ENCODE data around the gene UBE2L5.
"Not testable (repeated sequence)": the region's sequence is repeated elsewhere in the genome, so short reads cannot be mapped to it uniquely, and the experiment has no call there.

The UBE2L5 gene

DNA sequence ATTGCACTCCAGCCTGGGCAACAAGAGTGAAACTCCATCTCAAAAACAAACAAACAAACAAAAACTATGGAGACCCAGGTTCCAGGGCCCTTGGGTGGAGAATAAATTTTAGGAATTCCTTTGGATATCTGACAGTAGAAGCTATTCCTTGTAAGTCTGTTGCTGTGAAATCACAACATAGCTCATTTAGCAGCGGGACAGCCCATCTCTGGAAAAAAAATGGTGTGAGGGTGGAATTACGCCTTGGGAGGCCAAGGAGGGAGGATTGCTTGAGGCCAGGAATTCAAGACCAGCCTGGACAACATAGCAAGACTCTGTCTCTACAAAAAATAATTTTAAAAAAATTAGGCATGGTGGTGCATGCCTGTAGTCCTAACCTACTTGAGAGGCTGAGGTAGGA, 27.8 kb downstream of the UBE2L5 start:
- H3K4me3 ChIP-seq (ENCODE audit: low read depth, low read length), result no peak overlapping the region
- DNase-seq (ENCODE audit: low read depth), result no peak
- TF ChIP-seq, protein P1, sequence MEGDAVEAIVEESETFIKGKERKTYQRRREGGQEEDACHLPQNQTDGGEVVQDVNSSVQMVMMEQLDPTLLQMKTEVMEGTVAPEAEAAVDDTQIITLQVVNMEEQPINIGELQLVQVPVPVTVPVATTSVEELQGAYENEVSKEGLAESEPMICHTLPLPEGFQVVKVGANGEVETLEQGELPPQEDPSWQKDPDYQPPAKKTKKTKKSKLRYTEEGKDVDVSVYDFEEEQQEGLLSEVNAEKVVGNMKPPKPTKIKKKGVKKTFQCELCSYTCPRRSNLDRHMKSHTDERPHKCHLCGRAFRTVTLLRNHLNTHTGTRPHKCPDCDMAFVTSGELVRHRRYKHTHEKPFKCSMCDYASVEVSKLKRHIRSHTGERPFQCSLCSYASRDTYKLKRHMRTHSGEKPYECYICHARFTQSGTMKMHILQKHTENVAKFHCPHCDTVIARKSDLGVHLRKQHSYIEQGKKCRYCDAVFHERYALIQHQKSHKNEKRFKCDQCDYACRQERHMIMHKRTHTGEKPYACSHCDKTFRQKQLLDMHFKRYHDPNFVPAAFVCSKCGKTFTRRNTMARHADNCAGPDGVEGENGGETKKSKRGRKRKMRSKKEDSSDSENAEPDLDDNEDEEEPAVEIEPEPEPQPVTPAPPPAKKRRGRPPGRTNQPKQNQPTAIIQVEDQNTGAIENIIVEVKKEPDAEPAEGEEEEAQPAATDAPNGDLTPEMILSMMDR (conservative IDR thresholded peaks at IDR 0.05; ENCODE audit: low read depth, low read length), result no peak

DNA sequence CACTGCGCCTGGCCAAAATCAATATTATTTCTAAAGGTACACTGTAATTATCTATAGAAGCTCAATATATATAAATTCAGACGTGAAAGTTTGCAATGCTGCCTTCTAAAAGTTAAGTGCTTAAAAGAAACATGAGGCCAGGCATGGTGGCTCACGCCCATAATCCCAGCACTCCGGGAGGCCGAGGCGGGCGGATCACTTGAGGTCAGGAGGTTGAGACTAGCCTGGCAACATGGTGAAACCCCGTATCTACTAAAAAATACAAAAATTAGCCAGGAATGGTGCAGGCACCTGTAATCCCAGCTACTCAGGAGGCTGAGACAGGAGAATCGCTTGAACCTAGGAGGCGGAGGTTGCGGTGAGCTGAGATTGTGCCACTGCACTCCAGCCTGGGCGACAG, 29.2 kb downstream of the UBE2L5 start:
- not testable (repeated sequence) for DNase-seq (ENCODE audit: low read depth); H3K4me3 ChIP-seq (ENCODE audit: low read depth, low read length)

DNA sequence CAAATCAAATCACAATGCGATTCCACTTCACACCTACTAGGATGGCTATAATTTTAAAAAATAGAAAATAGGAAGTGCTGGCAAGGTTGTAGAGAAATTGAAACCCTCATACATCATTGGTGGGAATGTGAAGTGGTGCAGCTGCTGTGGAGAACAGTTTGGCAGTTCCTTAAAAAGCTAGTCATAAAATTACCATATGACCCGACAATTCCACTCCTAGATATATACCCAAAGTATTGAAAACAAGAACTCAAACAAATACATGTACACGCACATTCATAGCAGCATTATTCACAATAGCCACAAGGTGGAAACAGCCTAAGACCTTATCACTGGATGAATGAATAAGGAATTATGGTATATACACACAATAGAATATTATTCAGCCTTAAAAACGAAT, 31.4 kb downstream of the UBE2L5 start:
- no peak overlapping the region for H3K4me3 ChIP-seq (ENCODE audit: low read depth, low read length)
- DNase-seq (ENCODE audit: low read depth), result peak; percentile 58
- TF ChIP-seq, protein P1 (conservative IDR thresholded peaks at IDR 0.05; ENCODE audit: low read depth, low read length), result peak; percentile 44

DNA sequence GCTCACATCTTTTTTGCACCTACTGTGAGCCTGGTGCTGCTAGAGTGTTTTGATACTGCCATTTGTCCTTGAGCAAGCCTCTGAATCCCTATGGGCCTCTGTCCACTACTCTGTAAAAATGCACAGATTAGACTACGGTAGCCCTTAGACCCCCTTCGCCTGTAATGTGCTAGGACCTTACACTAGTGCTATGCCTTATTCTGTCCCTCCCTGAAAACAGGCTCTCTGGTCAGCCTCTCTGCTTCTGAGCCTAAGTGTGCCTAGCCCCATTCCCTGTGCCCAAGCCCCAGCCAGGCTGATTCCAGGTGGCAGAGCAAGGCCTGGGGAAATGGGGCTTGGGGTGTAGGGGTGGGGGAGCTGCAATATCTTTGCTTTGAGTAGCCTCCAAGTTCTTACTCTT, 32.7 kb downstream of the UBE2L5 start:
- TF ChIP-seq, protein P1 (conservative IDR thresholded peaks at IDR 0.05; ENCODE audit: low read depth, low read length), result no peak
- H3K4me3 ChIP-seq (ENCODE audit: low read depth, low read length), result no peak overlapping the region
- DNase-seq (ENCODE audit: low read depth), result no peak

GRCh38 chr13:30456290-30456689, 34.0 kb downstream of the UBE2L5 start:
- DNase-seq (ENCODE audit: low read depth), result no peak
- TF ChIP-seq, protein P1 (conservative IDR thresholded peaks at IDR 0.05; ENCODE audit: low read depth, low read length), result no peak
- no peak overlapping the region for H3K4me3 ChIP-seq (ENCODE audit: low read depth, low read length)

DNA sequence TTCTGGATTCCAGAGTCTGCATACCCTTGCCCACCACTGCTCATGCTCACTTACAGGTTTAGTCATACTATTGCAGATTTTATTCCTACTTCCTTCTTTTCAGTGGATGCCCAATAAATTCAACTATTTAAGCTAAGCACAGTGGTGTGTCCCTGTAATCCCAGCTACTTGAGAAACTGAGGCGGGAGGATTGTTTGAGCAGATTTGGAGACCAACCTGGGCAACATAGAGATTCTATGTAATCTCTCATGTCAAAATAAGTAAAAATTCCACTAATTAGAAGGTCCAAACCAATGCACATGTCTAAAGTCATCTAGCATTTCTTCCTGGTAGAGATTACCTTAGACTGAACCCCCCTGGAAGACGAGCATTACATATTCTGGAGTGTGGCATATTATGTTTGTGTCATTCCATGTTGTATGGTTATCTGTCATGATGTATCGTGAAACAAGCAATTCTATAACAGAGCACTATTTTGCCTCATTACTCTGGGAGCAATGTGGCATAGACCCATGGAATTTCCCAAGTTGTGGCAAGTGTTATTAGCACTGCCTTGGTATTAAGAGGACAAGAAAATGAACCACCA, 35.1 kb downstream of the UBE2L5 start:
- TF ChIP-seq, protein P1 (conservative IDR thresholded peaks at IDR 0.05; ENCODE audit: low read depth, low read length), result no peak
- no peak for DNase-seq (ENCODE audit: low read depth)

GRCh38 chr13:30461279-30462066, 39.2 kb downstream of the UBE2L5 start:
- H3K4me3 ChIP-seq (ENCODE audit: low read depth, low read length), result not testable (repeated sequence)
- DNase-seq (ENCODE audit: low read depth), result peak; percentile 72
- TF ChIP-seq, protein P1 (conservative IDR thresholded peaks at IDR 0.05; ENCODE audit: low read depth, low read length), result peak; percentile 57

More for the DNA sequence above, 35.1 kb downstream of the UBE2L5 start:
- no peak overlapping the region for H3K4me3 ChIP-seq (ENCODE audit: low read depth, low read length)
